Suppressor macrophage (primary cell): ENCODE data around the gene GRIA4.
"Not testable (repeated sequence)": the region's sequence is repeated elsewhere in the genome, so short reads cannot be mapped to it uniquely, and the experiment has no call there.

Experiments used
- DNase-seq, 4 experiments: peaks; one replicate each; pipeline ENCODE4 v3.0.0-alpha.2; 2020 to 2022

Gene GRIA4

DNA sequence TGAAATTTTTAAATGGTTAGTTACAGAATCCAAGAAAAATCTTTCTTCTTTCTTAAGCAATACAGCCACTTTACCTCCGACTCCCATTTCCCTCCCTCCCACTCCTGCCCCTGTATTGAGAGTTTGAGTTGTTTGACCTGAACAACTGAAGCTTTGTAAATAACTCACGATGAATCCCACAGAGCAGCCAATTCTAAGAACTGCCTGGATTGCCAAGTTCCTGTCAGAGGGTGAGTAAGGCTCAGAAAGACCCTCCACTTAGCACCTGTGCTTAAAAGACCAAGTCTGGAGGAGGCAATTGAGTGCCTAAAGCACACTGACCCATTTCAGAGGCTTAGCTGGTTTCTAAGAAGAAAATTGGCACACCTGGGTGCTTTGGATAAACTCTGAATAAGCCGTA is 253.7 kb downstream of the GRIA4 start:
- no peak for DNase-seq

DNA sequence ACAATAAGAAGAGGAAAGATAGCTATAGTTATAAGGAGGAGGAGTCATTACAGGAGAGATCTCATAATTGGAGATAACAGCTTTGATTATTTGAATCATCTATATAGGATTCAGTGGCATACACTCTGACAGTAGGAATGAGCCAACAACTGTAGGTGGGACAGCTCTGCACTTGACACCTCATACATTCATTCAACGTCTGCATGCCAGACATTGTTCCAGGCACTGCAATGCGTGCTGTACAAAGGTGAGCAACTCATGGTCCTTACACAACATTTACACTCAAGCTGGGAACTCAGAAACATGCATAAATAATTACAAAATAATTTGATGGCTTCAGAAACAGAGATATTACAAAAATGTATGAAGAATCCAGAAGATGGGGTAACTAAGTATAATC is 257.9 kb downstream of the GRIA4 start:
- no peak for DNase-seq

DNA sequence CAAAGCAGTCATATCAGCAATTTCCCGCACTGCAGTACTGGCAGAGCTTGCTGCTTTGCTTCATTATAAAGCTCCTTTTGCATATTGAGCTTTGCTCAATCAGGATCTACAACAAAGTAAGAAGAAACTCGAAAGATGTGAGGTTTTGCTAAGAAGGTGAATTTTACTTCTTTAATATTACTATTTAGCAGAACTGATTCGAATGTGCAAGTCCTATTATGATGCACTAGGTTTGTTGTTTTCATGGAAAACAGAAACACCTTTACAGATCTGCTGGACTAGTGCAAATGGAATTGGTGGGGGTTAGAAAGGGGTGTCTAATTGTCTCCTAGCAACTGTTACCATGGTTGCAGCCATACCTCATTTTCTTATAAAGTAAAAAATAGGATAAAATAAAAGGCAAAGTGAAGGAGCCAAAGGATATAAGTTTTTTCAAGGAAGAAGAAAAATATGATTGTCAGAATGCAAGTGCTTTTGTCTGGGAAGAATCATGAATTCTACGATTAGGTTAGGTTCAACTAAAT is 259.0 kb downstream of the GRIA4 start:
- no peak for DNase-seq

DNA sequence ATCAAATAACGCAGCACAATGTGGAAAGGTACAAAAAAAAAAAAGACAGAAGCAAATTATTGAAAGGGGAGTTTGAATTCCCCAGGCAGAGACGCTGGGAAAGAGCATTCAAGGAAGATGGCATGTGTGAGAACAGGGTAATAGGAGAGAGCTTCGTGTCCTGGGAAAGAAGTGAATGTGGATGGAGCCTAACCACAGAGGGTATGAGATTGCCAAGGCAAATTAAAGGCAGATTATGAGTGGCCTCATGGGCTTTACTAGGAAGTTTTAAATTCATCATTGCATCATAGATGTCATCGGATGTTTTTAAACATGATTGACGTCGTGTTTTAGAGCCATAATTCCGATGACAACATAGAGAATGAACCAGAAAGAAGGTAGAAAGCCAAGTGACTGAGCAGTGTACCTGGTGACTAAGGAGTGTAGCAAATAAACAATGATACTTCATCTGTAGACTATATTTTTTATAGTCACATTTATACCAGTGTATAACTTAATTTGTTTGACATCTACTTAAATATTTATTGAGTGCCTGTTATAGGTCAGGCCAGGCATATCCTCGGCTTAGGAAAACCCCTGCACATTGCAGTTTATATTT is 260.7 kb downstream of the GRIA4 start:
- no peak for DNase-seq

DNA sequence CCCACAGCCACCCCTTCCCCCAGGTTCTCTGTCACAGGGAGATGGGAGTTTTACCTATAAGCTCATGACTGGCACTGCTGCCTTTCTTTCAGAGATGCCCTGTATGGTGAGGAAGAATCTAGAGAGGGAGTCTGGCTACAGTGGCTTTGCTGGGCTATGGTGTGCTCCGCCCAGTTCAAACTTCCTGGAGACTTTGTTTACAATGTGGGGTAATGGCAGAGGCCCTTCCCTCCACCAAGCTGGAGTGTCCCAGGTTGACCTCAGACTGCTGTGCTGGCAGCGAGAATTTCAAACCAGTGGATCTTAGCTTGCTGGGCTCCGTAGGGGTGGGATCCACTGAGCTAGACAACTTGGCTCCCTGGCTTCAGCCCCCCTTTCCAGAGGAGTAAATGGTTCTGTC is 268.6 kb downstream of the GRIA4 start:
- DNase-seq, result no peak

DNA sequence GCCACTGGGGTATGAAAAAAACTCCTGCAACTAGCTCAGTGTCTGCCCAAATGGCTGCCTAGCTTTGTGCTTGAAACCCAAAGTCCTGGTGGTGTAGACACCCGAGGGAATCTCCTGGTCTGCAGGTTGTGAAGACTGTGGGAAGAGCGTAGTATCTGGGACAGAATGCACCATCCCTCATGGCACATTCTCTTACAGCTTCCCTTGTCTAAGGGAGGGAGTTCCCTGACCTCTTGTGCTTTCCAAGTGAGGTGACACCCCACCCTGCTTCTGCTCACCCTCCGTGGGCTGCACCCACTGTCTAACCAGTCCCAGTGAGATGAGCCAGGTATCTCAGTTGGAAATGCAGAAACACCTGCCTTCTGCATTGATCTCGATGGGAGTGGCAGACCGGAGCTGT is 269.1 kb downstream of the GRIA4 start:
- DNase-seq, result not testable (repeated sequence)

DNA sequence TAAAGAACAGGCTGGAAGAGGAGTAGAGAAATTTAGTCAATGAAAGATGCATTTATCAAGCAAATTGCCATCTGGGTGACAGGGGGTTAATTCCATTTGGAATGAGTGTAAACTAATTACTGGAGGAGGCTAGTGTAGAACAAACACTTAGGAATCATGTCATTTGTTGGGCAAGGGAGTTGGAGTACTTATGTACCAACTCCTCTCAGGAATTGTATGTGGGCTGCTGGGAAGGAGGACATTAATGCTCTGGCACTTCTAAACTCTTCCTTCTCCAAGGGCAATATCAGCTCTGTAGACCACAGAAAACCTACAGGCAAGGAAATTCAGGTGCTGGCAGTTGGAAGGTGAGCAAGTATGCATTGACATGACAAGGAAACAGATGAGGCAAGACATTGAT is 271.2 kb downstream of the GRIA4 start:
- no peak for DNase-seq

DNA sequence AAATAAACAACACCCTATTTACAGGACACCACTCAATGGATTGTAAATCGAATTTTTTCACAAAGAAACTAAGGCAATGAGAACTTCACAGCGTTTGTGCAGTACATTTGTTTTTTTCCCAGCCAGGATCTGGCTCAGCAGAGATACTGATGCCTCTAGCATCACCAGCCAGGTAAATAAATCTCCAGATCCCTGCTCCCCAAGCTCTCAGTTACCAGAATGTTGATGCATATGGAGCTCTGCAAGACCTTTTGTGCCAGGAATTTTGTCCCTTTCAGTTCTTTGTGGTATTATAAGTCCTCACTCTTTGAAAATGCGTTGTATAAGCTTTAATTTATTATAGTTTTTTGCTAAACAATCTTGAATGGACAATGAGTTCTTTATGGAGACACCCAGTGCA is 274.6 kb downstream of the GRIA4 start:
- DNase-seq, result no peak

DNA sequence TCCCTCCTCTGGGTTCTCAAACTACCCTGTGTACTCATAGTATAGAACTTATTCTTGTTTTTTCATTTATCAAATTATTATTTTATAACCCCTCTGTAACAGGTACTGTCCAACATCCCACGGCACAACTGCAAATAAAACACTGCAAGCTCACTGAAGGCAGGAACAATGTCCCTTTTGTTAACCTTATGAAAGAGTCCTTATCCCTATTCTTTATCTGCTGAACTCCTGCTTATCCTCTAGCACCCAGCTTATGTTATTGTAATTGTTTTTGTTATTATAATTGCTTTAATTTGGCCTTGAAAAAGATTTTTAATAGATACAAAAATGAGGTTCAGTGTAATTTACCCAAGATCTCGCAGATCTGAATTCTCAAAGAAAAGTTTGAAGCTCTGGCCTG is 281.8 kb downstream of the GRIA4 start:
- DNase-seq, result no peak

DNA sequence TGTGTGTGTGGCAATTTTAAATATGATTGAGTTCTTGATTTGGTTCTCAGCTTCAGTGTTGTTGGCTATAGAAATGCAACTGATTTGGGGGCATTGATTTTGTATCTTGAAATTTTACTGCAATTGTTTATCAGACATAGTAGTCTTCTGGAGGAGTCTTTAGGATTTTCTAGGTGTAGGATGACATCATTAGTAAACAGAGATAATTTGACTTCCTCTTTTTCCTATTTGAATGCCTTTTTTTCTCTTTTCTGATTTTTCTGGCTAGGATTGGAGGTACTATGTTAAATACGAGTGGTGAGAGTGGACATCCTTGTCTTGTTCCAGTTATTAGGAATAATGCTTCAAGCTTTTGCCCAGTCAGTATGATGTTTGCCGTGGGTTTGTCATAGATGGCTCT is 287.3 kb downstream of the GRIA4 start:
- DNase-seq, result no peak

DNA sequence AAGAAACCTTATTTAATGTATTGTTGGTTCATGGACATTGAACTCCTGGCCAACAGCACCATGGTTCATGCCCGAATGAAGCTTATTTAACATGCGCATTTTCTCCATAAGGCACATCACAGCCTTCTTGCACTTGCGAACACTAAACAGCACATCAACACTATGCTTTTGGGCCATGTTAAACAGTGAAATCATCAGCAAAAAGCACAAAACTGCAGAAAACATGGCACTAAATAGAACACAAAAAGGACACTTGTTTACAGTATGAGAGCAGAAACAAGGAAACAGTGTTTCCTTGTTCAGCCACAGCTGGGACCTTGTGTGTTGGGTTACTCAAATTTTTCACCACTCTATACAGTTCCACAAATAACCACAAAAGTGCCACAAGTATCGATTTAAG is 289.9 kb downstream of the GRIA4 start:
- no peak for DNase-seq

DNA sequence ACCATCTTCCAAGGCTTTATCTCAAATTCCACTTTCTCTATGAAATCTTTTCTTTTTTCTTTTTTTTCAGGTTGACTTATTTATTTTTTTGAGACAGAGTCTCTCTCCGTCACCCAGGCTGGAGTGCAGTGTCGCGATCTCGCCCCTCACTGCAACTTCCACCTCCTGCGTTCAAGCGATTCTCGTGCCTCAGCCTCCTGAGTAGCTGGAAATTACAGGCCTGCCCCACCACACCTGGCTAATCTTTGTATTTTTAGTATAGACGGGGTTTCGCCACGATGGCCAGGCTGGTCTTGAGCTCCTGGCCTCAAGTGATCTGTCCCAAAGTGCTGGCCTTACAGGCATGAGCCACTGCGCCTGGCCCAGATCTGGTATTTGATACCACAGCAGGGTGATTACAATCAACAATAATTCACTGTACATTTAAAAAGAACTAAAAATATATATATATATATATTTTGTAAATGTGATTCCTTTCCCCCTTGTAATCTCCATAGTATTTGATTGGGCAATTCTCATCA is 290.7 kb downstream of the GRIA4 start:
- DNase-seq, result no peak

DNA sequence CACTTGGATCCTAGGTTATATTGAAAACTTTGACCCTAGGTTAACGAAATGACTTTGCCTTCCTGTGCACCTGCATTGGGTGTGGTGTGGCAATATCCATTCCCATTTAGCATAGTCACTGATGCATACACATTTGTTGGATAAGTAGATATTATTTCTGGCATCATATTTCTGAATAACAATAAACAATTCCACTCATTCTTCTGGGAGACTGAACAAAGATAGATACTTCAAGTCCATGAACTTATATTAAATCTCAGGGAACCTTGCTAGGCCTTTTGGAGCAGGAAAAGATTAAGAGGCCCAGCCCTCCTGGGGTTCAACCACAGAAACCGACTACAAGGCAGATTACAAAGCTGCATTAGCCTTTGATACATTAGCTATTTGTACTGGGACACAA is 293.2 kb downstream of the GRIA4 start:
- no peak for DNase-seq

DNA sequence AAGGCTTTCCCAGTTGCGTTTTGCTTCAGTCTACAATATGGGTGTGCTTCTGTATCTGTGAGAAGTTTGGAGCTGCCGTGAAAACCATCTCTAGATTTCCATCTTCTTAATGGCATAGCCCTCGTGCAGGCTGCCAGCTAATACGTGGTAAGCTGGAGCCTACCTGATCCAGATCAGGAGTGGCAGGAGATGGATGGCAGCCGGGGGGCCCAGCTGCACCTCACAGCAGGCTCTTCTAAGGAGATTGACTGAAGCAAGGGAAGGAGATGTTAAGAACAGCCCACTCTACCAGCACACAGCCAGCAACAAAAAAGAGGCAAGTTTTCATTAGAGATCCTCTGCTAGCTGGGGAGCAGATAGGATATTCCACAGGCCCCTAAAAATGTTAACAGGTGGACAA is 296.6 kb downstream of the GRIA4 start:
- no peak for DNase-seq

DNA sequence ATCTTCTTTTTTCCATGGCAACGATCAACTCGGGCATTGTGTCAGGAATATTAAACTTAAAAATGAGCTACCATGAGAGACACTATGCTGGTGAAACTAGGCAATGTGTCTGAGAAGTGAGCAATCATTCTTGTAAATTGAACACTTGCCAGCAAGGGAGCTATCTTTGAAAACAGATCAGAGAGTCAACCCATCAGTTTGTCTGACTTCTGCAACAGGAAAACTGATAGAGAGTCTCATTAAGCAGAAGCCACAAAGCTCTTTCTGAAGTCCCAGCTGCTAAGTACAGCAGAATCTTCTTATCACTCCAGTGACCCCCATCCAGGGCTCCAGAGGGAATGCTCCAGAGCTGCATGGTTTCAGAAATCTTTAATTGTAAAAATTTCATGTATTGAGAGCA is 297.4 kb downstream of the GRIA4 start:
- no peak for DNase-seq

DNA sequence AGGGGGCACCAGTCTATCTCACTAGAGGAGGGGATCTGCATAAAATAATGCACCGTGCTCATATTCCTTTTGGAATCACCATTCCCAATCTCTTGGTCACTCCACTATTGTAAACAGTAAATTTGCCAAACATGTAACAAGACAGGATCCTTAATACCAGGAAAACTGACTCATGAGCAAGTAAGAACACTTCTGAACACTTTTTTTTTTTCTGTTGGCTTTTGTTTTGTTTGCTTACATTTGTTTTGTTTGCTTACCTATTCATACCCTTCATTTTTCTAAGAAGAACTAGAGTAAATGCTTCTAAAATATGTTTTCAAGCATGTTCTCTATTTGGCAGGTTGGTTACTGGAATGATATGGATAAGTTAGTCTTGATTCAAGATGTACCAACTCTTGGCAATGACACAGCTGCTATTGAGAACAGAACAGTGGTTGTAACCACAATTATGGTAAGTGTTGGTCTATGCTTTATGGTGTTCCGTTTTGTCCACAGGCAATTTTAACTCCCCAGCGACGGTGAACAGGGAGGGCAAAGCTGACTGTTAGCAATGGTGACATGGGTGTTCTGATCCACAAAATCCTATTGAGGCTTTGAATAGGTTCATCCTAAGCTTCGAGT is 300.3 kb downstream of the GRIA4 start:
- no peak for DNase-seq

DNA sequence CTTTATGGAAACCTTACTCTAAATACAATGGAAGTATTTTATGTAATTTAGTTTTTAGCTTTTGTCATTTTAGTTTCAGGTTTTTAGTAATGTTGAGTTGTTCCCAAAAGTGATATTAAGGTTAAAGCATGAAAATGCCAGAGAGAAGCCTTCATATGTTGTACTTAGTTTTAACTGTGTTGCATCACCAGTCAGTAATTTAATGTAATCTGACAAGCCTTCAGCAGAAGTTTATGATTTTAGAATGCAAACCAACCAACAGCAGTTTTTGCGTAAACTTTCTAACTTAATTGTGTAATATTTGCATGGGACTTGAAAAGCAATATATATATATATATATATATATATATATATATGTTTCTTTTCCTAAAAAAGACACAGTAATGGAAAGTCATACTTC is 301.6 kb downstream of the GRIA4 start:
- DNase-seq, result no peak

DNA sequence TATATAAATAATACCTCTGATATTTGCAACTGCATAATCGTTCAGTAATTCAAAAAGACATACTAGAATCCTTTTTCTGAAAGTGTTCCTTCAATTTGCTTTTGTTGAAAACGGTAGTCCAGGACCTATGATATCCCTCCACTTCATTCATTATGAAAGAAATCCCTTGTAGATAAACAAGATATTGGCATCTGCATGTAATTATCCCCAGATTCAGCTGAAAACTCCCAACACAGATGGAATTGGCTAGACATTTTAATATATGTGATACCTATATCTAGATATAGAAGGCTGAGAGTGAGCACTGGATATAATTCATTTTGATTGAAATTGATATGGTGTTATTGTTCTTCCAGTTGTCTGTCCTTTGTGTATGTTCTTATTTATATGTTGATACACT is 302.8 kb downstream of the GRIA4 start:
- DNase-seq, result no peak

DNA sequence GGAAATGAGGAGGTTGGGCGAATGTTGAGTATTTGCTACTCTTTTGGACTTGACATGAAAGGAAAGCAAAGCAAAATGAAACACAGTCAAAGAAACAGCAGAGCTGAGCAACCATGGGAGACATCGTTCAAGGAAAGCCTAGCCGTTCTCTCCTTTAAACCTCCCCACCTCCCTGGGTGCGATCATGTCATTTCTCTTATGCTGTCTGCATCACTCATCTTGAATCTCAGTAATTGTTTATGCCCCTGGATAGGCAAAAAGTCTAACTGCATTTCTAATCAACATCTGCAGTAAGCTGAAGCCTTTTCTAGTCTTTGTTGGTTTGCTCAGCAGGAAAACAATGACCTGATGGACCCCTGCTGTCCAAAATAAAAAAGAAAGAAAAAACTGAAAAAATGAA is 305.1 kb downstream of the GRIA4 start:
- no peak for DNase-seq

DNA sequence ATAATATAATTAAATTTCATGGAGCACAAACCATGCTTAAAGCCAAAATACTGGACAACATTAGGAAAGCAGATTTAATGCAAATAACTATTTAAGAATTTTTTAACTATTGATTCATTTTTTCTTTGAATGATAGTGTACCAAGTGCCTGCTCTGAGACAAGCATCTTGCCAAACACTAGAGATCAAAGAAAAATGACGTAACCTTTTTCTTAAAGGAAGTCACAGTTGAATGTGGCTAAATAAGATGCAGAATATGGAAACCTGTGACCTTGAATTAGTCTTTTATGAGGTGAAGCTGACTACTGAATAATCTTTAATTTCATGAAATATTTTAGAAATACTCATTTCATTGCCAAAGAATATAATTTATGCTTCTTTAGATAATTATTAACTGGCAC is 308.2 kb downstream of the GRIA4 start:
- DNase-seq, result no peak

DNA sequence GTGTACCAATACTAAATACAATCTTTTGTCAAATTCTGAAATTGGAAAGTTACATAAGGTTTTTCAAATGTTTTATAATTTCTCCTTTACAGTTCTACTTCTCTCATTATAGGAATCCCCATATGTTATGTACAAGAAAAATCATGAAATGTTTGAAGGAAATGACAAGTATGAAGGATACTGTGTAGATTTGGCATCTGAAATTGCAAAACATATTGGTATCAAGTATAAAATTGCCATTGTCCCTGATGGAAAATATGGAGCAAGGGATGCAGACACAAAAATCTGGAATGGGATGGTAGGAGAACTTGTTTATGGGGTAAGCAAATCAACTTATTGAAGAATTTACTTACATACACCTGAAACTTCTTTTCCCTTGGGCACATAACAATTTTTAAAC is 308.7 kb downstream of the GRIA4 start:
- DNase-seq, result no peak

DNA sequence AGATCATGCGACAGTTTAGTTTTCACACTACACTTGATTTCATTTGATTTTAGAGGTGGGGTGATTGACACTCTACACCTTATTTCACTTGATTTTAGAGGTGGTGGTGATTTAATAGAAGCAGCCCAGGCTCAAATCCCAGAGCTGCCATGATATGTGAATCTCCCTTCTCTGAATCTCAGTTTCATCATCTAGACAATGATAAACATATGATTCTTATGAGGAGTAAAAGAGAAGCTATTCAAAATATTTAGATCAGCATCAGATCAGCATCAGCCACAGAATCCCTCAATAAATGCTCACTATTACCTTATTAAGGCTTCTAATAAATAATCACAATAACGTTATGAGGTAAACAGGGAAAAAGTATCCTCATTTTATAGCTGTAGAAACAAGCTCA is 313.4 kb downstream of the GRIA4 start:
- DNase-seq, result no peak

DNA sequence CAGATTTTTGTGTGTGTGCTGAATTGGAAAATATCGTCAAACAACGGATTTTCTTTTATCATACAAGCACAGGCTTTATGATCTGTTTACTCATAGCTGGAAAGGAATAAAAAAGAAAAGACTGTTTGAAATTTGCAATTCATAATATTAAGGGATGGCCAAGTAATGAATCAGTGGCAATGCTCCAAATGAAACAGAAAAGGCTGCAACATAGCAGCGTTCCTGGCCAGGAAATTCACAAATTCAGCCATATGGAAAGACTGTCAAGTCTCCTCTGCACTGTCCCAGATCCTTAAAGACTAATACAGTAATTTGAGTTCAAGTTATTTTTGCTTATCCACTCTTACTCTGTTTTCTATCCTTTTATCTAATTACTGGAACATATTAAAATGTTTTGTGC is 313.9 kb downstream of the GRIA4 start:
- no peak for DNase-seq

DNA sequence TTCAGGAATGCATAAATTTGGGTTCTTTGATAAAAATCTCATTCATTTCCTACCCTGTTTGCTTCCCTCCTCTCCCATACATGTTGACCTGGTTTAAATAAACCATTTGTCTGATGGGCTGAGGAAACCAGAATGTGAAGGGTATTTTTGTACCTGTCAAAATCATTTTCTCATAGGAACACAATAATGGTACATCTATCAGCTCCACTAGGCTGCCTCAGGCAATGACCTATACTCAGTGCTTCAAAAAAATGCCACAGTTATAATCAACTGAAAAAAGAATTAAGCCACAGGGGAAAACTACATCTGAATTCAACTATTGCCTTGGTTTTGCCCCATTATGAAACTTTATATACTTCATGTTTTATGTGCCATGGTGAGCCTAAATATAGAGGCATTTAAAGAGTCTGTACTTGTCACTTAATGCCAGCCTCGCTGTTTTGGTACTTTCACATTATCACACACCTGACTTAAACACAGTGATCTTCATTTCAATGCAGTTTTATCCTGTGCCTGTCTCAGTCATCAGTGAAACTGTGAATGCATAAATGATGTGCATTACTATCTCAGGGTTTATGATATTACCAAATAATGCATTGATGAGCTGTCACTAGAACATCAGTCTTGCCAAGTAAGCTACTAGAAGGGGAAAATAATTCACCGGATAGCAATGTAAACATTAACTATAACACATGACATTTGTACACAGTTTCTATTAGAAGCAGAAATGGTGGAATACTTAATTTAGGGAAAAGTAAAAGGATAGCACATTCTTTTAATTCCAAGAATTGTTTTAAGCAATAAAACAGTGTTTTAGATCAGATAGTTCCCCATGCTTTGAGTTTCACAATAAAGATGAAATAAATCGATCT is 319.4 kb downstream of the GRIA4 start:
- no peak for DNase-seq
